ENCODE measurements around the gene CDK14.

The CDK14 gene

DNA sequence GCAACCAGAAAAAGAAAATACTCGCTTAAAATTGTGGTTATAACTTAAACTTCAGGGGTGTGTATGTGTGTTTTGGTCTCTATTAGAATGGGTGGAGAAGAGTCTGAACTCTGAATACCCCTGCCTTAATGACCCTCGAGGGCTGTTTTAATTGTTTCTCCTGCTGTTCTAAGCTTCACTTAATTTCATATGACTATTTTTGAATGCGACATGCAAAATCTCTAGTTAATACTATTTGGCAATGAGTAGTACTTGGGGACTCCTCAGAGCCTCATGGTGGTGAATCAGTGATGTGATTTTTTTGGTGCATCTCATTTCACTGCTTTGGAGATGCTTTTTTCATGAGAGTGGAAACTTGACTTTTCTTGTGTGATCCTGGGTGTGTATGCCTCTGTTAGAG, 178.6 kb downstream of the CDK14 start:
- no peak overlapping the region for H3K4me3 ChIP-seq (replicated peaks; ENCODE audit: low read depth, low read length)
- TF ChIP-seq, protein P1, sequence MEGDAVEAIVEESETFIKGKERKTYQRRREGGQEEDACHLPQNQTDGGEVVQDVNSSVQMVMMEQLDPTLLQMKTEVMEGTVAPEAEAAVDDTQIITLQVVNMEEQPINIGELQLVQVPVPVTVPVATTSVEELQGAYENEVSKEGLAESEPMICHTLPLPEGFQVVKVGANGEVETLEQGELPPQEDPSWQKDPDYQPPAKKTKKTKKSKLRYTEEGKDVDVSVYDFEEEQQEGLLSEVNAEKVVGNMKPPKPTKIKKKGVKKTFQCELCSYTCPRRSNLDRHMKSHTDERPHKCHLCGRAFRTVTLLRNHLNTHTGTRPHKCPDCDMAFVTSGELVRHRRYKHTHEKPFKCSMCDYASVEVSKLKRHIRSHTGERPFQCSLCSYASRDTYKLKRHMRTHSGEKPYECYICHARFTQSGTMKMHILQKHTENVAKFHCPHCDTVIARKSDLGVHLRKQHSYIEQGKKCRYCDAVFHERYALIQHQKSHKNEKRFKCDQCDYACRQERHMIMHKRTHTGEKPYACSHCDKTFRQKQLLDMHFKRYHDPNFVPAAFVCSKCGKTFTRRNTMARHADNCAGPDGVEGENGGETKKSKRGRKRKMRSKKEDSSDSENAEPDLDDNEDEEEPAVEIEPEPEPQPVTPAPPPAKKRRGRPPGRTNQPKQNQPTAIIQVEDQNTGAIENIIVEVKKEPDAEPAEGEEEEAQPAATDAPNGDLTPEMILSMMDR (IDR thresholded peaks at IDR 0.05; ENCODE audit: low read depth, low read length, missing control alignments), result no peak
- no peak for DNase-seq (ENCODE audit: extremely low read depth, low read depth)

DNA sequence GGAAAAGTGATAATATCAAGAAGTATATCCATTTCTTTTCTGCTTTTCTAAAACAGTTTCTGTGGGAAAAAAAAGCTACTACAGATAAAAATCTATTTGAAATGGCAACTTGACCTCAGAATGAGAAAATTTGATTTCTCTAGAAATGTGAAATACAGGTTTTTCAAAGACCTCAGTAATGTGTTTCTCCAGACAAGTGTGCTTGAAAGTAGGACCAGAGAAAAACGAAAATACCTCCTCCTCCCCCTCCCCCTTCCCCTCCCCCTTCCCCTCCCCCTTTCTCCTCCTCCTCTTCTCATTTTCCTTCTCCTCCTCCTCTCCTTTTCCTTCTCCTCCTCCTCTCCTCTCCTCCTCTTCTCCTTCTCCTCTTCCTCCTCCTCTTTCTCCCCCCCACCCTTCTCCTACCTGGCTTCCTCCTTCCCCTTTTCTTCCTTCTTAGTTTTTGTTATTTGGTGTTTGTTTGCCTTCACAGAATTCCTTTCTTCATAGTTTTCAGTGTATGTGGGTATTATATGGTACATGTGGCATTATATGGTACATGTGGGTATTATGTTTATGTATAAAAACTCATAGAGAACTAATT, 179.4 kb downstream of the CDK14 start:
- DNase-seq (ENCODE audit: extremely low read depth, low read depth), result no peak
- no peak overlapping the region for H3K4me3 ChIP-seq (replicated peaks; ENCODE audit: low read depth, low read length)
- TF ChIP-seq, protein P1 (IDR thresholded peaks at IDR 0.05; ENCODE audit: low read depth, low read length, missing control alignments), result no peak

DNA sequence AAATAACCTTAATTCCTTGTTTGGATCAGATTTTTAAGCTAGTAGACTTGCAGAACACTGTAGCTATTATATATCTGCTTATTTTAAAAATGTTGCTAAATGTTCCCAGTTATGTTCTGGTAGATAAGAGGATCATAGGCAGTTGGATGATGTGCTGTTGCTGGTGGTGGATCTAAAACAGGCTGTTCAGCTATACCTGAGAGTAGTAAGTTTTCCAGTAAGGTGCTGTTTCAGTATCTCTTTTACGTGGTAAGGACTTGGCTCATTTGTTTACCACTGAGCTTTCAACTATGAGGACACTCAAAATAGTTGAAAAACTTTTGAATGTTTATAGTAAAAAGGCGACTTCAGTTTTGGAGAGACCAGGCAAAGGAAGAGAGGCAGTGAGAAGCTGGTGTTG, 180.9 kb downstream of the CDK14 start:
- no peak for DNase-seq (ENCODE audit: extremely low read depth, low read depth)
- TF ChIP-seq, protein P1 (IDR thresholded peaks at IDR 0.05; ENCODE audit: low read depth, low read length, missing control alignments), result no peak
- no peak overlapping the region for H3K4me3 ChIP-seq (replicated peaks; ENCODE audit: low read depth, low read length)

DNA sequence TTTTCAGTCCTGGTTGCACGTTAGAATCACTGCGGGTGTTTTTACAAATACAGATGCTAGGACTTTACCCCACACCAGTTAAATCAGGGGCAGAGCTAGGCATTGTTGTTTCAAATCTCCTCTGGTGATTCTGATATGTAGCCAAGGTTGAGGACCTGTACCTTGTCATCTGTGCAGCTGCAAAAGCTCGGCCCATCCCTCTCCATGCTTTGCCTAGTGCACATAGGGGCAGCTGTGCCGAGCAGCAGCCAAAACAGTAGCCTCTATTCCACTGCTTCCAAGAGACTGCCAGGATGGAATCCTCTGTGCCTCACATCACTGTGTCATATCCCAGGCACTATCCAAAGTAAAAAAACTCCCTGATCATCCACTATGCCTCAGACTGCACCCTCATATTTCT, 181.3 kb downstream of the CDK14 start:
- TF ChIP-seq, protein P1 (IDR thresholded peaks at IDR 0.05; ENCODE audit: low read depth, low read length, missing control alignments), result no peak
- no peak for DNase-seq (ENCODE audit: extremely low read depth, low read depth)
- no peak overlapping the region for H3K4me3 ChIP-seq (replicated peaks; ENCODE audit: low read depth, low read length)

DNA sequence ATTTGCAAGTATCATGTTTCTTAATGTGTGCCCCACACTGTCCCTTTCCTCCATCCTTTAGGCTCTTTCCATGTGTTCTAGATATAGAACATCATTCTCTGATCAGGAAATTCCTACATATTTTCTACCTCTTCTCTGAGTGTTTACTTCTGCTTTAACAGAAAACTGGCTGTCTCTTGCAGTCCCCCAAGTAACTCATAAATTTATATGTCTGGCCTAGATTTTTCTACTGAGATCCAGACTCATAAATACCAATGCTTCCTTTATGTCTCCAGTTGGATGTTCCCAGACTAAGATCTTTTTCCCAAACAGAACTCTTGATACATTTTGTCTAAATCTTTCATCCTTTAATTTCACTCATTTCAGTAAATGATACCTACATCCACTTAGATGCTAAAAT, 181.8 kb downstream of the CDK14 start:
- TF ChIP-seq, protein P1 (IDR thresholded peaks at IDR 0.05; ENCODE audit: low read depth, low read length, missing control alignments), result no peak
- no peak for DNase-seq (ENCODE audit: extremely low read depth, low read depth)
- H3K4me3 ChIP-seq (replicated peaks; ENCODE audit: low read depth, low read length), result no peak overlapping the region

DNA sequence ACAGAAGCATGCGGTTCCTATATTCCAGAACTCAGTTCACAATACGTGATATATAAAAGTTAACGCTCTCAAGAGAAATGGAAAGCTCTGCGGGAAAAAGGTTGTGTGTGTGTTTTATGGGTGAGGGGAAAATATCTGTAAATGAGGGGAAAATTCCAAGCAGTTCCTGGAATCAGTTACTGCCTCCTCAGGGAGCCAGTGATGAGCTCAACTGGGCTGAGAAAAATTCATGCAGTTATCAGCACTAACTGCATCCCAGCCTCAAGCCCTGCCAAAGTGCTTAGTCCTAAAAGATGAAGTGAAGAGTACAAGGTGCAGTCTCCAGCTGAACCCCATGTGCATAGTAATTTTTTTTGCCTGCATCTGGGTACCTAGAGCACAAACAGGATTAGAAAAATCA, 191.9 kb downstream of the CDK14 start:
- TF ChIP-seq, protein P1 (IDR thresholded peaks at IDR 0.05; ENCODE audit: low read depth, low read length, missing control alignments), result no peak
- H3K4me3 ChIP-seq (replicated peaks; ENCODE audit: low read depth, low read length), result no peak overlapping the region
- no peak for DNase-seq (ENCODE audit: extremely low read depth, low read depth)

DNA sequence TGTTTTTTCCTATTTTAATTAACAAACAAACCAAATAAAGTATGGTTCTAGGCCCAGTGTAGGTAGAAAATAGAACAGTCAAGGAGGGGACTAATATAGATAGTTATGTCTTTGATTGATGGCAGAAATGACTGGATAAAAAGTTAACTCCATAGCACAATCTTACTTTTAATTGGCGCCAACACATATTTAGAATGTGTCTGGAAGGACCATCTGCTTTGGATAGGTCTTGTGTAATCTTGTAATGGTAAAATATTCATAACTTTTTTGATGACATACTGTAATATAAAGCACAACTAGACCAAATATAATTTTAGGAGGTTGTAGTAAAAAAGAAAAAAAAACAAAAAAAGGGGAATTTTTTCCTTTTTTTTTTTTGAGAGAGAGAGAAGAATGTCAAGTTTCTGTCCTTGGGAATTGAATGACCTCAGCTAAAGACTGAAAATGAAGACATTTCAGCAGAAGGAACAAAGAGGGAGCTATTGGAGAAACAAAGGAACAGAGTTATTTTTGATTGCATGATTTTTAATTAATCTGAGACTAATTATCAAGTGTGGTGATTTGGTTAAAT, 193.7 kb downstream of the CDK14 start:
- no peak overlapping the region for H3K4me3 ChIP-seq (replicated peaks; ENCODE audit: low read depth, low read length)
- no peak for DNase-seq (ENCODE audit: extremely low read depth, low read depth)
- TF ChIP-seq, protein P1 (IDR thresholded peaks at IDR 0.05; ENCODE audit: low read depth, low read length, missing control alignments), result no peak
